H1 (cell line): Measurements from ENCODE around the gene SMIM28. TPM values are rescaled to one million over a fixed set of nuclear protein-coding genes. Genes with fewer than 3 reads are reported as not detected.

ENCODE experiments used
- ATF3 ChIP-seq: IDR thresholded peaks from 2 replicates; pipeline ENCODE4 v1.6.1; 2011; ENCODE audit warnings: low read depth, mild to moderate bottlenecking, low read length; ENCODE audit not compliant: insufficient read depth
- JUN ChIP-seq: IDR thresholded peaks from 2 replicates; pipeline ENCODE4 v1.6.1; 2011; ENCODE audit warnings: low read depth, mild to moderate bottlenecking, improper control_type of control experiment, low read length
- polyA plus RNA-seq, 7 experiments: library from polyadenylated mRNA; depleted of rRNA in 3 of 7; stranded (reverse) in 5 of 7; unstranded in 2 of 7; fragments of >200 nt in 5 of 7; fragments of 200-250 nt in 2 of 7; gene quantifications; 1 replicate in 5 of 7; 2 replicates in 1 of 7; 4 replicates in 1 of 7; pipeline versions ENCODE4 v1.2.1 to v1.2.3, GENCODE V29; 2011 to 2013; ENCODE audit warnings: missing spikeins in 2 of 7, mixed read lengths in 2 of 7
- total RNA-seq: library from RNA; stranded (reverse); fragmentation: NEBNext Ultra II Directional; extraction: Animal tissue kit (Norgen Biotek cat#: 25700); gene quantifications from 2 replicates; pipeline ENCODE4 v1.2.1, GENCODE V29; 2021
- TF ChIP-seq, protein P1 (sequence below), 3 experiments: IDR thresholded peaks; 1 replicate in 2 of 3; 2 replicates in 1 of 3; pipeline versions ENCODE4 v1.5.1 to v1.6.1; 2011; ENCODE audit warnings: low read length in 3 of 3, mild to moderate bottlenecking in 3 of 3, inconsistent platforms in 2 of 3, low read depth in 1 of 3, moderate library complexity in 1 of 3; ENCODE audit not compliant: insufficient read depth in 1 of 3; ENCODE audit errors: control extremely low read depth in 1 of 3

The SMIM28 gene
- total and polyA plus RNA-seq, 2 of the 8 experiments (the other 6 are each of a cell fraction or from before 2014, with no cell fraction given) = not detected

DNA sequence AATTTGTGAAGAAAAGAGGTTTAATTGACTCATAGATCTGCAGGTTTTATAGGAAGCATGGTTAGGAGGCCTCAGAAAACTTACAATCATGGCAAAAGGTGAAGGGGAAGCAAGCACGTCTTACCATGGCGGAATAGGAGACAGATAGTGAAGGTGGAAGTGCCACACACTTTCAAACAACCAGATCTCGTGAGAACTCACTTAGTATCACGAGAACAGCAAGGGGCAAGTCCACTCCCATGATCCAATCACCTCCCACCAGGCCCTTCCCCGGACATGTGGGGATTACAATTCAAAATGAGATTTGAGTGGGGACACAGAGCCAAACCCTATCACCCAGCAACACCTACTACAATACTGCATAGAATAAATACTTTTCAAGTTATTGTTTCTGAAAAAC, 19.0 kb downstream of the SMIM28 start (continued):
- TF ChIP-seq, protein P1, sequence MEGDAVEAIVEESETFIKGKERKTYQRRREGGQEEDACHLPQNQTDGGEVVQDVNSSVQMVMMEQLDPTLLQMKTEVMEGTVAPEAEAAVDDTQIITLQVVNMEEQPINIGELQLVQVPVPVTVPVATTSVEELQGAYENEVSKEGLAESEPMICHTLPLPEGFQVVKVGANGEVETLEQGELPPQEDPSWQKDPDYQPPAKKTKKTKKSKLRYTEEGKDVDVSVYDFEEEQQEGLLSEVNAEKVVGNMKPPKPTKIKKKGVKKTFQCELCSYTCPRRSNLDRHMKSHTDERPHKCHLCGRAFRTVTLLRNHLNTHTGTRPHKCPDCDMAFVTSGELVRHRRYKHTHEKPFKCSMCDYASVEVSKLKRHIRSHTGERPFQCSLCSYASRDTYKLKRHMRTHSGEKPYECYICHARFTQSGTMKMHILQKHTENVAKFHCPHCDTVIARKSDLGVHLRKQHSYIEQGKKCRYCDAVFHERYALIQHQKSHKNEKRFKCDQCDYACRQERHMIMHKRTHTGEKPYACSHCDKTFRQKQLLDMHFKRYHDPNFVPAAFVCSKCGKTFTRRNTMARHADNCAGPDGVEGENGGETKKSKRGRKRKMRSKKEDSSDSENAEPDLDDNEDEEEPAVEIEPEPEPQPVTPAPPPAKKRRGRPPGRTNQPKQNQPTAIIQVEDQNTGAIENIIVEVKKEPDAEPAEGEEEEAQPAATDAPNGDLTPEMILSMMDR (IDR thresholded peaks at IDR 0.05; ENCODE audit: control extremely low read depth in 1 of 3, insufficient read depth in 1 of 3, low read depth in 1 of 3, low read length in 3 of 3) = no peak
- TF ChIP-seq ATF3 (no peak), JUN (no peak)
